SK-N-MC (cell line): ENCODE results near the gene SATB2.

ENCODE experiments used
- DNase-seq: peaks from one replicate; pipeline ENCODE4 v3.0.0-alpha.2; 2011; ENCODE audit warnings: low read depth, low spot score
- H3K27ac ChIP-seq: fragments of 200-600 bp; sonication (generic); 2 replicates; pipeline ENCODE4 v1.5.1; 2016; ENCODE audit warnings: mixed run types
- H3K36me3 ChIP-seq: fragments of 200-600 bp; sonication (generic); 2 replicates; pipeline ENCODE4 v1.6.1; 2017; ENCODE audit warnings: antibody characterized with exemption, low read length, mixed read lengths; ENCODE audit not compliant: insufficient read depth
- H3K4me3 ChIP-seq: fragments of 200-600 bp; sonication (generic); 2 replicates; pipeline ENCODE4 v1.5.1; 2016
- H3K9ac ChIP-seq: fragments of 200-600 bp; sonication (generic); 2 replicates; pipeline ENCODE4 v1.8.0; 2017; ENCODE audit warnings: mixed run types, mixed read lengths; ENCODE audit not compliant: insufficient read length
- H3K9me3 ChIP-seq: fragments of 200-600 bp; sonication (generic); 2 replicates; pipeline ENCODE4 v1.6.1; 2017; ENCODE audit warnings: low read depth, mild to moderate bottlenecking, antibody characterized with exemption, low read length, moderate library complexity, mixed read lengths
- EZH2 ChIP-seq: fragments of 200-600 bp; sonication (generic); IDR thresholded peaks from one replicate; pipeline ENCODE4 v1.6.1; 2017; ENCODE audit warnings: antibody characterized with exemption
- FOXP2 ChIP-seq: optimal IDR thresholded peaks from 2 replicates; pipeline ENCODE3; 2011; ENCODE audit warnings: mild to moderate bottlenecking, moderate library complexity; ENCODE audit not compliant: insufficient read depth; ENCODE audit errors: extremely low read length, control extremely low read depth
- POLR2AphosphoS5 ChIP-seq: IDR thresholded peaks from 2 replicates; pipeline ENCODE4 v1.6.1; 2012; ENCODE audit warnings: mild to moderate bottlenecking, low read depth, low read length, borderline replicate concordance

Gene SATB2

GRCh38 chr2:199434555-199434954 lies 23.2 kb downstream of the SATB2 start:
- no peak for DNase-seq

DNA sequence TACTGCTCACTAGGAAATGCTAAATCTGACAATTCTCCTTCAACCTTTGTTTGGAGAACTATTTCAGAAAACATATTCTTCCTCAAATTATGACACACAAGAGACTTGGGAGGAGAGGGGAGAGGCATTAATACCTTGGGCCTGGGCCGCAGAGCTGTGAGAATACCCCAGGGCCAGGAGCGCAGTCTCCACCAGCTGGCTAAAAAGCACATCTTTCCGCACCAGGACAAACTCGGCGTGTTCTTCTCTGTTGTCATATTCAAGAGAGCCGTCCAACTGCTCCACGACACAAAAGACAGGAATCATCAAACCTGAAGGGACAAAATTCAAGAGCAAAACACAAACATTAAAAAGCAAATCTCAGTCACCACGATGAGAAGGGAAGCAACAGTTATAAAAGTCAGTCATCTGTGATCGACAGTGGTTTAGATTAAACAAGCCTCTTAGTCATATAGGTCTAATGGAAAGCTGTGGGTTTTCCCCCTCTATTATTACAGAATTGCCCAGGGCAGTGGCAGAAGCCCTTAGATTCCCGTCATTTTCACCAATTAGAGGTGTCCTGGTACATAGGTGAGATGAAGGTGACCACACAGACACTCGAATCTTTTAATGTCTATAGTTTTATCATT lies 24.4 kb downstream of the SATB2 start:
- TF ChIP-seq POLR2AphosphoS5 (no peak), EZH2 (no peak), FOXP2 (no peak)
- Histone ChIP-seq H3K9ac (no peak overlapping the region), H3K36me3 (no peaks in the 10 kb centered on the region), H3K4me3 (no peak overlapping the region), H3K9me3 (no peaks in the 10 kb centered on the region), H3K27ac (no peak overlapping the region)
- DNase-seq: no peak

More at GRCh38 chr2:199434555-199434954, 23.2 kb downstream of the SATB2 start:
- no peak for TF ChIP-seq EZH2
- no peak for TF ChIP-seq POLR2AphosphoS5
- TF ChIP-seq FOXP2: no peak
- H3K36me3 ChIP-seq: no peaks in the 10 kb centered on the region
- no peak overlapping the region for H3K27ac ChIP-seq
- no peak overlapping the region for H3K4me3 ChIP-seq
- no peaks in the 10 kb centered on the region for H3K9me3 ChIP-seq
- H3K9ac ChIP-seq: no peak overlapping the region

DNA sequence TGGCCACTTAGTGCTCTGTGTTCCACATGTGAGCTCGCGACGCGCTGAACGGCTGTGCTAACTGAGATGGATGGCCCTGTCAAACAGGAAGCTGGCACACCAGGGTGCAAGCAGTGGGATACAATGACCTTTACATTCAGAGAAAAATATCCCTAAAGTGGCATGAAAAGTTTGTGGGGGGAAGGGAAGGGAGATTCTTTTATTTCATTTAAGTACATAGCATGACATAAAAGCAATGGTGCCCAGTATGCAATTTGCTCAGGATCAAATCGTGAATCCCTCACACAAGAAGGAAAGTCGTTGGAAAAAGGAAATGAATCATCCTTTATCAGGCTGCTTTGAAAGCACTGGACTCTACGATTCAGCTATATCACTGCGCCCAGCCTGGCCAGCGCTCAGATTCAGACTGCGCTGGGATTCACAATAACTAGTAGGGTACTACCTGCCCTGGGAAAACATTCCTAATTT lies 26.0 kb downstream of the SATB2 start:
- Histone ChIP-seq H3K4me3 (no peak overlapping the region), H3K9ac (no peak overlapping the region), H3K9me3 (no peaks in the 10 kb centered on the region), H3K27ac (no peak overlapping the region), H3K36me3 (no peaks in the 10 kb centered on the region)
- DNase-seq: no peak
- no peak for TF ChIP-seq FOXP2
- no peak for TF ChIP-seq POLR2AphosphoS5
- no peak for TF ChIP-seq EZH2

GRCh38 chr2:199430214-199430613 lies 27.5 kb downstream of the SATB2 start:
- Histone ChIP-seq H3K9ac (no peak overlapping the region), H3K4me3 (no peak overlapping the region), H3K27ac (no peak overlapping the region), H3K9me3 (no peaks in the 10 kb centered on the region), H3K36me3 (no peaks in the 10 kb centered on the region)
- DNase-seq: no peak
- TF ChIP-seq EZH2 (no peak), FOXP2 (no peak), POLR2AphosphoS5 (no peak)

DNA sequence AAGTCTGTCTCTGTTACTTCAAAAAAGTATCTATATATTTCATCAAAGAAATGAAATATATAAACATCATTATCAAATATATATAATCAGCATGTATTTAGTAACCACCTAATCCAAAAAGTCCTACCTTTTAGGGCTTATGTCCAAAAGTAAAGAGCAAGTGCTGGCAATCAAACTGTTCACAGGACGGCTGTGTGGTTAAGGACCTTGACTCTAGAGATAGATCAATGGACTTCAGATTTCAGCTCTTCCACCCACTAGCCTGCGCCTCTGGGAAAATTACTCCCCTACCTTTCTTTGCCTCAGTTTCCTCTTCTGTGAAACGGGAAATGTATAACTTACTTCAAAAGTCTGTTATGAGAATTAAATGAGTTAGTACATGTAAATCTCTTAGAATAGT lies 29.4 kb downstream of the SATB2 start:
- no peak overlapping the region for H3K9ac ChIP-seq
- H3K9me3 ChIP-seq: no peaks in the 10 kb centered on the region
- H3K27ac ChIP-seq: no peak overlapping the region
- DNase-seq: no peak
- H3K36me3 ChIP-seq: no peaks in the 10 kb centered on the region
- no peak for TF ChIP-seq FOXP2
- no peak for TF ChIP-seq EZH2
- TF ChIP-seq POLR2AphosphoS5: no peak
- H3K4me3 ChIP-seq: no peak overlapping the region

DNA sequence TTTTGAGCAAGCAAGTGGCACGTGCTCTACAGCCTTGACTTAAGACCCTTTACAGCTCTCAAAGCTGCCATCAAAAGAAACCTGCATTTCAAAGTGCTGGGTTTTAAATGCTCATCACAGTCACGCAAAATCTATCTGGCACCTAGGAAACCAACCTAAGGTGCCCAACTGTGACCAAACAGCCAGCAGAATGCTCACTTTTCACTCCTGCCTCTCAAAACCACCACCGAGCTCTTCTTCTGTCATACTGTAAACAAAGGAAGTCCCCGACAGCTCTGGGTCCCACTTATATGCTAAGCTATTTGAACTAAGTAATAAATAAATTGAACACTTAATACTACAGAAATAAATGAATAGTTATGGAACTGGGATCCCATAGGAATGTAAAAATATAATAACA lies 33.6 kb downstream of the SATB2 start:
- no peak overlapping the region for H3K4me3 ChIP-seq
- H3K9me3 ChIP-seq: no peaks in the 10 kb centered on the region
- H3K27ac ChIP-seq: no peak overlapping the region
- H3K36me3 ChIP-seq: no peaks in the 10 kb centered on the region
- H3K9ac ChIP-seq: no peak overlapping the region
- no peak for DNase-seq
- TF ChIP-seq POLR2AphosphoS5: no peak
- TF ChIP-seq EZH2: no peak
- no peak for TF ChIP-seq FOXP2

DNA sequence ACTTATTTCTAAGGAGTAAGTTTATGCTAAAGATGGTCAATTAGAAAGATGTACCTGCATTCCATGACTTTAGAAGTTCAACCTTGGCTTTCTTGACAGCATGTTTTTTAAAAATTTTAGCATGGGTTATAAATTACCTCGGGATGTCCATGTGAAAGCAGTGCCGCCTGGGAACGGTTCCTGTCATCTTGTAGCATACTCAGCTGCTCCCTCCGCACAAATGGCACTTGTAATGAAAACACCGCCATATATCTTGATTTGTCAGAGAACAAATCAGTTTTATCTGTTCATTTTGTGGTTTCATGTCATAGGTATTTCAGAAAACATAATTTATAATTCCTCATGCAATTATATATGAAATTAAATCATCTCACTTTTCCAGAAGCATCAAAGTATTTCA lies 38.3 kb downstream of the SATB2 start:
- Histone ChIP-seq H3K27ac (no peak overlapping the region), H3K36me3 (no peaks in the 10 kb centered on the region), H3K9me3 (no peaks in the 10 kb centered on the region), H3K9ac (no peak overlapping the region), H3K4me3 (no peak overlapping the region)
- no peak for DNase-seq
- TF ChIP-seq FOXP2: no peak

DNA sequence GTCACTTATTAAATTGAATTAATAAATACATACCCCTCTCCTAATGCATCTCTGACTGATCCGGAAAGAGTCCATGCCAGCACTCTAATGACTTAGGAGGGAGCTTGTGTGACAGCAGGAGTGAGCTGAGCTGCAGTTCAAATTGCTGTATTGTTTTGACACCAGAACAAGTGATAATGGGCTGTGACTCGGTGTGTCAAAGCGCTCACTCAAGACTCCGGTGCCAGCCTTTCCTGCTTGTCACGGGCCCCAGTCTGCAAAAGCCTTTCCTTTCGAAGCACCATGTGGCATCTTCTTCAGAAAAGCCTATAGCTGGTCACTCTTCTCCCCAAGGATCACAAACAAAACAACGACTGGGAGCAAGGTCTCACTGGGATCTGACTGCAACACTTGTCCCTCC lies 43.3 kb downstream of the SATB2 start:
- no peak overlapping the region for H3K4me3 ChIP-seq
- H3K9me3 ChIP-seq: no peaks in the 10 kb centered on the region
- no peak overlapping the region for H3K27ac ChIP-seq
- no peak overlapping the region for H3K9ac ChIP-seq
- no peaks in the 10 kb centered on the region for H3K36me3 ChIP-seq
- no peak for TF ChIP-seq FOXP2
- TF ChIP-seq POLR2AphosphoS5: no peak
- no peak for TF ChIP-seq EZH2
- no peak for DNase-seq

DNA sequence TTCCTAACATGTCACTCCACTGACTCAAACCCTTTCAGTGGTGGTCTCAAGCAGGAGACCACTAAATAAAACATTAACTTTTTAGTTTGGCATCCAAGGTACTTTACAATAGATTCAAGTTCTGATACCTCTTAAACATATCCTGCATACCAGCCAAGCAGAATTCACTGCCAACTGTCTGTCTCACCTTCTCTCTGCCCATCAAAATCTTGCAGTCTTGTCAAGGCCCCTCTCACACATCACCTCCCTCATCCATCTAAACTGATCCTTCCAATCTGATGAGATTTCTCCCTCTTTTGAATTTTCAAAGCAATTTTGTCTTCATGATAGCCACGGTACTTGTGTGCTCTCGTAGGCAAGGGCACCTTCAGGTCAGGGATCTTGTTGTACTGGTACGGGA lies 43.7 kb downstream of the SATB2 start:
- no peaks in the 10 kb centered on the region for H3K36me3 ChIP-seq
- H3K9me3 ChIP-seq: no peaks in the 10 kb centered on the region
- TF ChIP-seq EZH2 (no peak), FOXP2 (no peak), POLR2AphosphoS5 (no peak)
- H3K9ac ChIP-seq: no peak overlapping the region
- no peak overlapping the region for H3K4me3 ChIP-seq
- DNase-seq: no peak
- H3K27ac ChIP-seq: no peak overlapping the region
